ENCODE measurements around the gene RANBP10.

Gene RANBP10

DNA sequence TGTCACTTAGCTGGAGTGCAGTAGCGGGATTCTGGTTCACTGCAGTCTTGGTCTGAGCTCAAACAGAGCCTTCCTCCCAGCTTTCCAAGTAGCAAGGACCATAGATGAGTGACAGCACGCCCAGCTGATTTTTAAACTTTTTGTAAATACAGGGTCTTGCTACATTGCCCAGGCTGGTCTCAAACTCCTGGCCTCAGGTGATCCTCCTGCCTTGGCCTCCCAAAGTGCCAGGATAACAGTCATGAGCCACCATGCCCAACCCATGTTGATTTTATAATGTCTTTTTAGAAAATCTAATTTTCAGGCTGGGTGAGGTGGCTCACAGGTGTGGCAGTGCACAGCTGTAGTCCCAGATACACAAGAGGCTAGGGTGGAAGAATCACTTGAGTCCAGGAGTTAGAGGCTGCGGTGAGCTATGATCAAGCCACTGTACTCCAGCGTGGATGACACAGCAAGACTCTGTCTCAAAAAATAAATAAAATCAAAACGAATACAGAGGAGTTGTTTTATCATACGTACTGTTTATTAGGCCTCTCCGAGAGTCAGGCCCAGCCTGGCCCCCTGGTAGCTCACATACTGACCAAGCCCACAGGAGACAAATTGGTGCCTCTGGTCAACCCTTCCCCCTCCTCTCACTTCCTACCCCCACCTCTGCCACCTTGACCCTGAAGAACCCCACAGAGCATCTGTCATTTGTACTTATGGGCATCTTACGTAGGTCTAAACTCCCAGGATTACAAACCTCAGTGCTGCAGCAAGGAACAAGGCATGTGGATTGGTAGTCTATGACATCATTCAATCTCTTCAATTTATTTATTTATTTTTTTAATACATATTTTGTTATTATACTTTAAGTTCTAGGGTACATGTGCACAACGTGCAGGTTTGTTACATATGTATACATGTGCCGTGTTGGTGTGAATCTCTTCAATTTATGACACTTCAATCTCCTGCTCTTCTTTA is 126.1 kb downstream of the RANBP10 start:
- no peak for DNase-seq (ENCODE audit: extremely low read depth in 1 of 2, low read depth in 1 of 2)

DNA sequence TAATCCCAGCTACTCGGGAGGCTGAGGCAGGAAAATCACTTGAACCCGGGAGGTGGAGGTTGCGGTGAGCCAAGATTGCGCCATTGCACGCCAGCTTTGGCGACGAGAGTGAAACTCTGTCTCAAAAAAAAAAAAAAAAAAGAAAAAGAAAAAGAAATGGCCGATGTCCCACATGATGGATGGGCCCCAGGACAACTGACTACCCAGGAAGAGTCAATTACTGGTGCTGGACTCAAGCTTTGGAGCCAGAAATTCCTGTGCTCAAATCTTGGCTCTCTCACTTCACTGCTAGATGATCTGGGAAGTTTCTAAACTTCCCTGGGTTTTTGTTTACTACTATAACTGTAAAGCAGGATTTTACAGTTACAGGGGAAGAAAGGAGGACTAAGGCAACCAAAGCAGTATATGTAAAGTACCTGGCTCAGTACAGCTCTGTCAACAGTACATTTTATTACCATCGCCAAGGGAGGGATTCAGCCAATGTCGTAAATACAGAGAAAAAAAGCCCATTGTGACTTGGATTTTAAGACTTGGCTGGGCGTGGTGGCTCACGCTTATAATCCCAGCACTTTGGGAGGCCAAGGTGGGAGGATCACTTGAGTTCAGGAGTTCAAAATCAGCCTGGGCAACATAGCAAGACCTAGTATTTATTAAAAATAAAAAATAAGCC is 127.9 kb downstream of the RANBP10 start:
- no peak for DNase-seq (ENCODE audit: extremely low read depth in 1 of 2, low read depth in 1 of 2)

DNA sequence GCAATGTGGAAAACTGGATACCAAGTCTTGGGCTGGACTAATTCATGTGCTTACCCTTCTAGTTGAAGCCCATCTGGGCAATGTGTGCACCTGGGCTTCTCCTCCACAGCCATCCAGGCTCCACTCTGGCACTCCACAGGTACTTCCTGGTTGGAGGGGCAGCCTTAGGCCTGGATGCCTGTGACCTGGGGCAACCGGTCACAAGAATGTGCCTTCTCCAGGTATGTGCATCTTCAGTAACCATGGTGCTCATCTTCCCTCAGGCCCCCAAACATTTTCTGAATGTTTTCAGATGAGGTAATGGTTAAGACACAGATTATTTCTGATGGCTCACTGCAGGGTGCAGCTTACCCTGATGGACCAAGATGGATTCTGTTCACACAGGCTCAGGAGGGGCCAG is 128.6 kb downstream of the RANBP10 start:
- DNase-seq (ENCODE audit: extremely low read depth in 1 of 2, low read depth in 1 of 2) = no peak

DNA sequence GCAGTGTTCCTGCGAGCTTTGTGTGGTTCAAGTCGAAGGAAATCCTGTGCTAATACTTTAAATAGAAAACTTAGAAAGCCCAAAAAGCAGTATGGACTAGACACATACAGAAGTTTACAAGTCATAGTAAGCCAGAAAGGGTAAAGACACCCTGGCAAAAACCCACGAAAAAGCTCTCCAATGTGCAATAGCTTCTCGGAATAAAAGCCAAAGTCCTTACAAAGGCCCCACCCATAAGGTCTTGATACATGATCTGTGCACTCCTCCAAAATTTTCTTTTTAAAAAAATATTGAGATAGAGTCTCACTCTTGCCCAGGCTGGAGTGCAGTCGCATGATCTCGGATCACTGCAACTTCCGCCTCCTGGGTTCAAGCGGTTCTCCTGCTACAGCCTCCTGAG is 129.4 kb downstream of the RANBP10 start:
- DNase-seq (ENCODE audit: extremely low read depth in 1 of 2, low read depth in 1 of 2) = no peak

DNA sequence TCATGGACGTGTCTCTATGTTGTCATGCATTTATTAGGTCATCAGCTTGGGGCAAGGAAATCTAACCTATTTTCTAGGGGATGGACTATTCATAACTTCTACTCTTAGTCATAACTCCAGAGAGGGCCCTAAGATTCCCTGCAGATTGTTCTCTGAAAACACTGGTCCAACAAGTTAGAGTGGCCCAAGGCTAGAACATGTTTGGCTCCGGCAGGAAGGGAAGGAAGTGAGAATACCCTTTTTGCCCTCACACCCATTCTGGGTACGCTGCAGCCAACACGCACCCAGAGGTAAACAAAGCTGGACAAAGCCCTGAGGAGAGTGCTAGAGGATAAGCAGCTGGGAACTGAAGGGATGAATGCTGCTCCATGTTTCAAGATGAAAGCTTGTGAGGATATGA is 129.8 kb downstream of the RANBP10 start:
- DNase-seq (ENCODE audit: extremely low read depth in 1 of 2, low read depth in 1 of 2) = no peak

DNA sequence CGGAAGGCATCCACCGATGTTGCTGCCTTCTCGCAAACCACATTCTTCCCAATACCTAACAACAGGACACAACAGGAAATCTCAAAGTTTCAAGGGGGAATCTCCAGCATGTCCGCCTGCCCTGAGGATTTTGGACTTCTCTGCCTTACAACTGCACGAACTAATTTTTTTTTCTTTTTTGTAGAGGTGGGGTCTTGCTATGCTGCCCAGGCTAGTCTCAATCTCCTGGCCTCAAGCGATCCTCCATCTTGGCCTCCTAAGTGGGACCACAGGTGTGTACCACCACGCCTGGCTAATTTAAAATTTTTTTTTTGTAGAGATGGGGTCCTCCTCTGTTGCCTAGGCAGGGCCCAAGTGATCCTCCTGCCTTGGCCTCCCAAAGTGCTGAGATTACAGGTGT is 130.4 kb downstream of the RANBP10 start:
- no peak for DNase-seq (ENCODE audit: extremely low read depth in 1 of 2, low read depth in 1 of 2)

DNA sequence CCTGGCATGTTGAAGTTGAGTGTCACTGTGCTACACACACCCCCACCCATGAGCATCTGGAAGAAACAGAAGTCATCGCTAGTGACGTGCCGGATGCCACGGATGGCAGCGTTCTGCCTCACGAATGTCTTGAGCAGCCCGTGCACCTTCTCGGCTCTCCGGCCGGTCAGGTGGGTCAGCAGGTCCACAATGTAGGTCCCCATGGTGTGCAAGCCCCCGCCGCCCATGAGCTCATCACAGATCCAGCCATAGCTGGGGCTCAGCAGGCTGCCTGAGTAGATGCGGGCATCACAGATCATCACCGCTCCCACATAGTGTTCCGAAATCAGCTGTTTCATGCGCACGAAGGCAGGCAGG is 130.8 kb downstream of the RANBP10 start:
- DNase-seq (ENCODE audit: extremely low read depth in 1 of 2, low read depth in 1 of 2) = no peak

DNA sequence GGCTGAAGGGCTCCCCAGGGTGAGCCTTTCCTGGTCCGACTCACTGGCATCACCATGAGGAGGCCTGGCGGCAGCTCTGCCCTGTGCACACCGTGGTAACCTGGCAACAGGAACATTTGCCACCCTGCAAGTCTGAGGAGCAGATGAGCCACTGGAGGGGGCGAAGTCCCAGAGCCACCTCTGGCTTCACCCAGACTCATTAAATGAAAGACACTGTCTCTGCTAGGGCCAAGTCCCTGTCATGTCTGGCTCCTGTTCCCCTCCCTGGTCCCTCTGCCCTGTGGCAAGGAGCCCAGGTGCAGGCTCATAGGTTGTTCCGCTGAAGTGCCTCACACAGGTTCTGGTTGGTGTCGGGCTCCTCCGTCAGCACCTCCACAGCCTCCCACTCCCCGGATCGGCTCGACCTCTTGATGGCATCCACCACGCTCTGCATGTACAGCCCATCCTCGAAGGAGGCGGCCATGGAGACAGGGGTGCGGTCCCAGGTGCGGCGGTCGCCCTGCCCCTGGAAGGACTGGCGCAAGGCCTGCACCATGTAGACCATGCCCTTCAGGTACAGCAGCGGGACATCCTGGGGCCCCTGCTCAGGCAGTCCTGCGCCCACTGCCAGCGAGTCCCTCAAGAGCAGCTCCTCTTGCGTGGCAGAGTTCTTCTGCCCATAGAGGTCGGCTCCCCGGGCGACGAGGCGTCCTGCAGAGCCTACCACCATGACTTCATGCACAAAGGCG is 131.3 kb downstream of the RANBP10 start:
- DNase-seq (ENCODE audit: extremely low read depth in 1 of 2, low read depth in 1 of 2) = no peak

DNA sequence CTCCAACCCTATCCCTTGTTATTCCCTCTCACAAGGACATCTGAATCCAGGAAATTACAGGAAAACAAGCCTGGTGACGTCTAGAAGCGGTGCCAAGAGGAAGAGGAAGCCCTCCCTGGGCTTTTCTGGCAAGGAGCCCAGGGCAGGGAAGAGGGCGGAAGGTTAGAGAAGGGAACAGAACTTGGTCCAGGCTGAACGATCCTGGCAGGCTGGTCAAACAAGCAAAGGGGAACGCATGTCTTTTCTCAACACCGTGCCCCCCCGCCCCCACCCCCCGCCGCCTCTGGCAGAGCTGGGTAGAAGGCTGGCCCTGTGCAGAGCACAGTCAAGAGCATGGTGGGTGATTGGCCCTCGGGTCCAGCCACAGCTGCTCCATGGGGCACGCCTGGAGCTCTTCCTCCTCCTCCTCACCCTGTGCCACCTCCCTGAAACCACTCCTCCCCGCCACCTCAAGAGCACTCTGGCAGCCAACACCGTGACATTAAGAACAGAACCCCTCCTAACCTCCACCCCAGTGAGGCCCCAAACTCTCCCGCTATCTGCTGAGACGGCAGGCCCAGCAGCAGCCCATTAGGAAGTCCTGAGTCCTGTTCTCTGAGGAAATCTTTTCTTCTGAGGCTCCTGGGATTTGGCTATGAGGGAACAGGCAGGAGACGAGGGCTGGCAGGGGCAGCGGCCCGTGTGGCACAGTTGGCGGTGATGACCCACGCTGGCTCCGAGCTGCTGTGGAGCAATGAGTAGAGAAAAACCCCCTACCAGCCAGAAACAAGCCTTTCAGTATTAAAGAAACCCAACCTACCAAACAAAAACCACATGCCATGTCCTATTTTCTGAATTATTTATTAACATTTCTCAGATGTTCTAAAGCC is 132.4 kb downstream of the RANBP10 start:
- DNase-seq (ENCODE audit: extremely low read depth in 1 of 2, low read depth in 1 of 2) = no peak

Measured in activated CD8-positive, alpha-beta memory T cell treated with anti-CD3 and anti-CD28 coated beads for 1 hour (primary cell).